K562 (cell line): ENCODE measurements around the gene CD48.

Experiments used
- CHD4 ChIP-seq: fragments of 200-600 bp; sonication (generic); IDR thresholded peaks from 3 replicates; pipeline ENCODE4 v1.6.1; 2012; ENCODE audit warnings: low read depth, mild to moderate bottlenecking, mixed read lengths, low read length, inconsistent platforms; ENCODE audit not compliant: insufficient read depth, insufficient replicate concordance, poor library complexity, severe bottlenecking
- CTCF ChIP-seq, 3 experiments: IDR thresholded peaks in 2 of 3; conservative IDR thresholded peaks in 1 of 3; 2 replicates each; pipeline ENCODE4 v1.5.1; 2011 to 2012; ENCODE audit warnings: low read length in 3 of 3, mild to moderate bottlenecking in 3 of 3, control low read depth in 2 of 3, improper control_type of control experiment in 1 of 3, inconsistent platforms in 1 of 3, low read depth in 1 of 3, mixed read lengths in 1 of 3, moderate library complexity in 1 of 3; ENCODE audit not compliant: insufficient read depth in 2 of 3
- ELF2 ChIP-seq: fragments of 250-450 bp; sonication (Bioruptor Pico); IDR thresholded peaks from 2 replicates; pipeline ENCODE4 v1.5.0; 2021; ENCODE audit warnings: mild to moderate bottlenecking
- KLF16 ChIP-seq: IDR thresholded peaks from 2 replicates; pipeline ENCODE4 v1.6.1; 2016; ENCODE audit warnings: antibody characterized with exemption
- RAD21 ChIP-seq, 2 experiments: fragments of 250-450 bp in 1 of 2; fragments of 450-650 bp in 1 of 2; sonication (Bioruptor Pico) in 1 of 2; formaldehyde crosslinking in 1 of 2; IDR thresholded peaks in 1 of 2; conservative IDR thresholded peaks in 1 of 2; 2 replicates each; pipeline versions ENCODE4 v1.4.0 to v1.8.0; 2020 to 2022; ENCODE audit warnings: mild to moderate bottlenecking in 2 of 2, moderate library complexity in 1 of 2
- SMC3 ChIP-seq: conservative IDR thresholded peaks from 2 replicates; pipeline ENCODE4 v1.6.1; 2011; ENCODE audit warnings: low read depth, low read length, improper control_type of control experiment; ENCODE audit not compliant: insufficient read depth
- SREBF2 ChIP-seq: sonication (generic); formaldehyde crosslinking; IDR thresholded peaks from 2 replicates; pipeline ENCODE4 v1.4.0; 2020; ENCODE audit warnings: mild to moderate bottlenecking, missing genetic modification reagents
- USF2 ChIP-seq: sonication (generic); formaldehyde crosslinking; IDR thresholded peaks from 2 replicates; pipeline ENCODE4 v1.5.0; 2020; ENCODE audit warnings: missing genetic modification reagents
- YY1 ChIP-seq, 3 experiments: IDR thresholded peaks; 2 replicates each; pipeline ENCODE4 v1.6.1; 2011; ENCODE audit warnings: low read length in 2 of 3, mild to moderate bottlenecking in 2 of 3, moderate library complexity in 2 of 3, borderline replicate concordance in 1 of 3, control low read depth in 1 of 3, low read depth in 1 of 3; ENCODE audit not compliant: insufficient read depth in 3 of 3, insufficient replicate concordance in 2 of 3, control insufficient read depth in 1 of 3, insufficient read length in 1 of 3; ENCODE audit errors: extremely low read depth in 1 of 3
- ZNF232 ChIP-seq: sonication (generic); formaldehyde crosslinking; IDR thresholded peaks from 2 replicates; pipeline ENCODE4 v1.8.0; 2022; ENCODE audit warnings: mild to moderate bottlenecking, missing genetic modification reagents
- ZNF655 ChIP-seq: fragments of 250-450 bp; sonication (Bioruptor Pico); IDR thresholded peaks from 2 replicates; pipeline ENCODE4 v1.5.0; 2021

DNA sequence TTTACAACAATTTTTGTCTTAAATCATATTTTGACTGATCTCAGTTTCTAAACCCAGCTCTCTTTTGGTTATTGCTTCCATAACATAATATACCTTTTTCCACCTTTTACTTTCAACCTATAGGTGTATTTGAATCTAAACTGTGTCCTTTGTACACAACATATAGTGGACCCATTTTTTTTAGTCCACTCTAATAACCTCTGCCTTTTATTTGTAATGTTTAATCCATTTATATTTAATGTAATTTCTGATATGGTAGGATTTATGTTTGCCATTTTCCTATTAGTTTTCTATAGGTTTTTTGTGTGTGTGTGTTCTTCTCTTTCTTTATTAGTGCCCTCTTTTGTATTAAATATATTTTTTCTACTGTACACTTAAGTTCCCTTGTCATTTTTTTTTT lies 42.3 kb downstream of the CD48 start:
- no peak for TF ChIP-seq ELF2 (CRISPR knock-in tag)
- no peak for TF ChIP-seq SMC3
- TF ChIP-seq CTCF (IDR thresholded peaks at IDR 0.05 in 2 of 3, conservative IDR thresholded peaks at IDR 0.05 in 1 of 3; ENCODE audit: insufficient read depth in 2 of 3, low read depth in 1 of 3, low read length in 3 of 3) = no peak
- no peak for TF ChIP-seq CHD4
- no peak for TF ChIP-seq RAD21 (CRISPR knock-in tag; conservative IDR thresholded peaks at IDR 0.05 in 1 of 2, IDR thresholded peaks at IDR 0.05 in 1 of 2)
- TF ChIP-seq YY1 (IDR thresholded peaks at IDR 0.05; ENCODE audit: borderline replicate concordance in 1 of 3, control insufficient read depth in 1 of 3, extremely low read depth in 1 of 3, insufficient read depth in 3 of 3, insufficient read length in 1 of 3, insufficient replicate concordance in 2 of 3, low read depth in 1 of 3, low read length in 2 of 3) = no peak
- TF ChIP-seq ZNF232 (CRISPR knock-in tag) = no peak
- no peak for TF ChIP-seq ZNF655
- TF ChIP-seq KLF16 = no peak
- TF ChIP-seq SREBF2 (CRISPR knock-in tag) = no peak
- TF ChIP-seq USF2 (CRISPR knock-in tag) = no peak
